NCI-H1417 (cell line): ENCODE measurements around the gene TRMU.

Experiments used
- DNase-seq, 3 experiments: peaks; one replicate each; lab custom pipeline; 2025; lab: John Stamatoyannopoulos, UW

TRMU gene

GRCh38 chr22:46355996-46356471 is 20.5 kb downstream of the TRMU start:
- DNase-seq, result no peak

- DNase-seq, result peak in 1 of 3 experiments; percentile 14
Observed at GRCh38 chr22:46356496-46357480, 21.3 kb downstream of the TRMU start.

GRCh38 chr22:46357711-46358520 is 22.4 kb downstream of the TRMU start:
- peak in 1 of 3 experiments; percentile 1 for DNase-seq

DNA sequence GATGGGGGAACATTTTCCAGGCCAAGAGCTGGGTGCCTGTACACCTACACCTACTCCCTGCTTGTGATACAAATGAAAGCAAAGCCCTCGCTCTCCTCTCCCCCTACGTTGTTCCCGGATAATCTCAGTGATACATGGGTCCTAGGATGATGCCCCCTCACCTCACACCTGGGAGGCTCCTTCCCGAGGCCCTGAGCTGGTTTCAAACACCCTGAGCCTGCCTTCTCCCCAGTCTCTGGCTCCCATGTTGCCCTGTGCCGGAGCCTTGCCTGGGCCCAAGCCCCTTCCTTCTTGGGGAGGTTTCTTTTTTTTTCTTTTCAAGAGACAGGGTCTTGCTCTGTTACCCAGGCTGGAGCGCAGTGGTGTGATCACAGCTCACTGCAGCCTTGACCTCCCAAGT is 23.3 kb downstream of the TRMU start:
- DNase-seq, result no peak

GRCh38 chr22:46359362-46359761 is 23.8 kb downstream of the TRMU start:
- DNase-seq, result no peak

DNA sequence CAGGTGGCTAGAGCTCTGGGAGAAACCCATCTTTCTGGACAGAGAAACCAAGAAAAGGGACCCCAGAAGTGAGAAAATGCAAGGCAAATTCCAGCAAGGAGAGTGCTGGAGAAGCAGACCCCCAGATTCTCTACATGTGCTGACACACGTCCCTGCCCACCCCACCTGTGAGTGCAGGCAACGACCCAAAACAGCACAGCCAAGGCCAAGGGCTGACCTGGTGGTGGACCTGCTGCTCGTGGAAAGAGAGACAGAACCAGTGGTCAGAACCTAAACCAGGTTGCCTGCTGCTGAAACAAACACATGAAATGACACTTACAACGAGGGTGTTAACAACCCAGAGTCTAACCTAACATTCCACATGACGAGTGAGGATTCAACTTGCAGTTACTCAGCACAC is 24.6 kb downstream of the TRMU start:
- DNase-seq, result no peak

GRCh38 chr22:46360891-46361290 is 25.4 kb downstream of the TRMU start:
- DNase-seq, result no peak

DNA sequence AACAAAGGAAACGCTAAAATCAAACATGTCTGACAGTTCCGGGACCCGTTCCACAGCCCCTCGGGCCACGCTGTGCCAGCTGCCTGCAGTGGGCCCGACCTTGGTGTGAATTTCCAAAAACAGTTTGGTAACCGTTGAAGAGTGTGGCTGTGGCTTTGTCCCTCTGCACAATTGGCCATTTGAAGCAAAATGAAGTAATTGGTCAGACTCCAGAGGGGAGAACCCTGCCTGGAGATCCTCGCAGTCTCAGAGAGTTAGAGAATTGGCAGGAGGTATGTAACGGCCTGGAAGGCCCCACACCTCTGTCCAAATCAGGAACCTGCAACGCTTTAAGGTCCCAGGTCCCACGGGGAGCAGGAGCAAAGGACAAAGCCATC is 26.3 kb downstream of the TRMU start:
- no peak for DNase-seq

DNA sequence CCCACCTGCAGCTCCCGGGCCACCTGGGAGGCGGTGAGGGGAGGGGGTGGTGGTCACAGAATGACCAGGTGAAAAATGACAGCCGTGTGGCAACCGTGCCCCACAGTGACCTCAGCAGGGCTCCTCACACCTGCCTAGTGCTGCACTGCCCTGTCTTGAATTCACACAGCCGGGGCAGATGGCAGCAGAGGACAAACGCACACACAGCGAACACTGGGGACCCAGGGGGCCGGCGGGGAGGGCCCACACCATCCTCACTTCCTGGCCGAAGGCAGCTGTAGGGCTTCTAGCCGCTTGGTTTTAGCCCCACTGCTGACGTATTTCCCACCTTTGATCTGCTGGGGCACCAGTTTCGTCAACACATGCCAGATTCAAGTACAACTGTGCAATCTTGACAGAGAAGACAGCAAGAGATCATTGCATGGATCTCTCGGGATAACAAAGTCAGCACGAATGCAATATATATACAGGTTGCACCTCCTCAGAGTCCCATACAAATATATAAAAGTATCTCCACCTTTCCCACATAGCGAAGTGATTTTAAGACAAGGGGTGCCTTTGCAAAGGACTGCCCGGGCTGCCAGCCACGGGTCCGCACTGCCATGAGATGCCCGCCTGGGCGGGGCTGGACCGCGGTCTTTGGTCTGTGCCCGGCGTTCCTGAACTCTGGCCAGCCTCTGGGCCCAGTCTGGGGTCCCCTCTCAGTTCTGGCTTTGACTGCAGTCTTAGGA is 26.9 kb downstream of the TRMU start:
- DNase-seq, result peak in 2 of 3 experiments; percentile 60 to 82

DNA sequence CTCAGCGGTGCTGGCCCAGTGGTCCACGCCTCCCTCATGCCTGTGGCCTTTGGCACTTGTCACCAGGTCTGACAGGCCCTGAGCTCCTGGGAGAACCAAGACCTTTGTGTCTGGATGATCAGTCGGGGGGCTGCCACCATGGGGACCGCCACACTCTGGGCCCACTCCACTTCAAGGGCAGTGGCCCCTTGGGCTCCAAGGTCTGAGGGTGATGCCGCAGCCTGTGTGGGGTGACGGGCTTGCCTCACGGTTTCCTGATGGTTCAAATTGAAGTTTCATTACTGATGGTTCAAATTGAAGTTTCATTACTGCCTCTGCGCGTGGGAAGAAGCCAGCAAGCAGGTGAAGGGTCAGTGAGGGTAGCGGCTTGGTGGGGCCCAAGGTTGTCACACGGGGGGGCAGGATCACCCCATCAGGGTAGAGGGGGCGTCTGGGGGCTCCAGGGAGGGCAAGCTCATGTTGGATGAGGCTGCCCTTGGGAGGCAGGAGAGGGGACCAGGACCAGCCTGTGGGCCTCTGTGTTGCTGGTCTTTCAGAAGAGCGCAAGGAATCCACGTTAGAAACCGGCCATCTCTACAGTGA is 27.5 kb downstream of the TRMU start:
- no peak for DNase-seq

DNA sequence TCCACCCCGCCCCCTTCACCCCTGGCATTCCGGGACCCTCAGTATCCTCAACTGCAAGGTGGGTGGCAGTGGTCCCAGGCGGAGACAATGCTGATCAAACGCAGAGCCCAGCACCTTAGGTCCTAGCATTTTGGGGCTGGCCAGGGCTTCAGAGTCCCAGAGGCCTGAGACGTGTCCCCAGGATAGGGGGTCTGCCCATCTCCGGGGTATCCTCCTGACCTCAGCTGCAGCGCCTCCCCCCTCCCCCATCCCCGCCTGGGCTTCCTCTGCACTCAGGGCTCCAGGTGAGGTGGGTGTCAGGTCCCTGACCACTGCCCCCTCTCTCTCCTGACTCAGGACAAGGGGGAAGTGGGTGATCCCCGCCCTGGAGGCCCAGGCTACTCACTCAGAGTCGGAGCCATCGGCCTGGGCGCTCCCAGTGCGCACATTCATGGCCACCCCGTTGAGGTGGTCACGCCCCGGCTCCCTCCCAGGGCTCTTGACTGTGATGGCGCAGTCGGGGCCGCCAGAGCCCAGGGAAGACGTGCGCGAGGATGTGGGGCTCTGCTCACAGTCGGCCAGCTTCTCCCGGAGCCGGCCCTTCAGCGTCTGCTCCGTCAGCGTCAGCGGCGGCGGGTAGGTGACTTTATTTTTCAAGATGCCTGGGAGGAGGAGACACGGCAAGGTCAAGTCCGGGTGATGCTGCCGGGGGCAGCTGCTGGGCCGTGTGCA is 28.3 kb downstream of the TRMU start:
- DNase-seq, result no peak

DNA sequence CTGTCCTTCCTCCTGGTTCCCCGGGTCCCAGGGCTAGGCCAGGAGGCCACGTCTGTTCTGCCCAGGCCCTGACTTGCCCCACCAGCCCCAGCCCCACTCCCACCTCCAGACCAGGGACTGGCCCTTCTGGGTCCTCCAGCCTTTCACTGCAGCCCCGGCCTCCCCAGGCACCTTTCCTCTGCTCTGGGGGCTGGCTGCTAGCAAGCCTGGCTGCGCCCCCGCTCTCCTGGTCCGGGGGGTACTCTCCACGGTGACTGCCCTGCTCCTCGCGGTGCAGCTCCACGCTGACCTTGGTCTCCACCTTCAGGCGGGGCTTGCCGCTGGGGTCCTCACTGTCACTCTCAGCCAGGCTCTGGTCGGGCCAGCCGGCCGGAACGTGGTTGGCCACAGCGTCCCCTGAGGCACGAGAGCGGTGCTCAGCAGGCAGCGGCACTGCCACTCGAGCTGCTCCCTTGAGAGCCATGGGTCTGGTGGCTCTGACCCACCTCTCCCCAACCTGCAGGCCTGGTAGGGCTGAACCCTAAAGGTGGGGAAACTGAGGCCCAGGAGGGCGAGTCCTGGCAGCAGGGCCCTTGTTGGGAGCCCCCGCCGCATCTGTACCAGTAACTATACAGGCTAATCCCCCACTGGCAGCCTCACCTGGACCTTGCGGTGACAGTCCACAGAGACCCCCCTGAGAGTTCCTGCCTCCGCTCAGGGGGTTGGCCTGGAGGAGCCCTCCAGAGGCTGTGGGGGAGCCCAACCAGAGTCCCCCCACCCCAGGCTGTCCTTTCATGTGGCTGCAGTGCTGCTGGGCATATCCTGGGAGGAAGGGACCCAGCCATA is 29.0 kb downstream of the TRMU start:
- no peak for DNase-seq

DNA sequence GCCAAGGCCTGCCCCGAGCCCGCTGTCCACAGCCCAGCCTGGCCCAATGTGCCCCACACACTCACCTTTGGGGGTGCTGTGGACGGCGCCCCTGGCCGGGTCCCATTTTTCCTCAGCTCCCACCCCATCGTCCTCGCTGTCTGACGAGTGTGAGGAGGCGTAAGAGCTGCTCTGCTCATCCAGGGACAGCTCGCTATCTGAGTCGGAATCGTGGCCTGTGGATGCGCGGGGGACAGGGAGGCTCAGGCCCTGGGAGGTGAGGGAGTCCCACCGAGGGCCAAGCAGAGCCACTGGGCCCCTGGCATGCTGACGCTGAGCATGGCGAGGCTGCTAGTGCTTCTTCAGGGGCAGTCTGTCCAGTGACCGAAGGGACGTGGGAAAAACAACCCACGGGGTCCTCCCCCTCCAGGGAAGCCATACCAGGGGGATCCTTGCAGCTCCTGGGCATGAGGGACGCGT is 29.7 kb downstream of the TRMU start:
- no peak for DNase-seq

DNA sequence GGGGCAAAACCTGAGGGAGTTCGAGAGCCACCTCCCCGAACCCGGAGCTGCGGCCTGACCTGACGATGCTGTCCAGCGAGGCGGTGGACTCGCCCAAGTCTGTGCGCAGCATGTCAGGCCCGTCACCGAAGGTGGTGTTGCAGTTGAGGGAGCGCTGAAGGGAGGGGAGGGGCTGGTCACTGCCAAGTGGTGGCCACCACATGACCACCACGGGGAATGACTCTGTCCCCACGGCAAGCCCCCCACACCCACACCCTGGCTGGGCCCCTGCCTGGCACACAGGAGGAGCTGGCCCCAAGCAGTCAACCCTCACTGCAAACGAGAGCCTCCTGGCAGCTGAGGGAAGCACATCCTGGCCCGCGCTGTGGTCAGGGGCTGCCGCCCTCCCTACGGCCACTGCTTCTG is 30.8 kb downstream of the TRMU start:
- DNase-seq, result no peak

- DNase-seq, result no peak
Observed at GRCh38 chr22:46366801-46367706, 31.5 kb downstream of the TRMU start.

- DNase-seq, result peak in 2 of 3 experiments; percentile 2 to 16
Observed at GRCh38 chr22:46367707-46368191, 32.2 kb downstream of the TRMU start.

DNA sequence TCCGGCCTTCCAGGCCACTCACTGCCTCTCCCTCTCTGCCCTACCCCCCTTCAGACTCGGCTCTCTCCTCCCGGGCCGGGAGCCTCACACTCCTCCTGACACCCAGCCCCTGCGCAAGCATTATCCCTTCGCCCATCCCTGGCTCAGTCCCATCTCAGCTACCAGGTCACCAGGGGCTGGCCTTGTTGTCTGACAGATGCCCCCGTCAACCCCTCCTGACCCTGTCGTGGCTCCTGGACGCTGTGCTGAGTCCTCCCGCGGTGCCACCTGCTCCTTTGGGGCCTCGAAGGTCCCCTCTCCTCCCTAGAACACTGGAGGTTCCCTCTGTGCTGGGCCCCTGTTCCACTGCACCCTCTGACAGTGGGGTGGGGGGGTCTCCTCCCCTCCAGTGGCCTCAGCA is 32.9 kb downstream of the TRMU start:
- DNase-seq, result no peak

- DNase-seq, result no peak
Observed at GRCh38 chr22:46368871-46369715, 33.6 kb downstream of the TRMU start.
